Measurements from ENCODE around the gene CSH1.

DNA sequence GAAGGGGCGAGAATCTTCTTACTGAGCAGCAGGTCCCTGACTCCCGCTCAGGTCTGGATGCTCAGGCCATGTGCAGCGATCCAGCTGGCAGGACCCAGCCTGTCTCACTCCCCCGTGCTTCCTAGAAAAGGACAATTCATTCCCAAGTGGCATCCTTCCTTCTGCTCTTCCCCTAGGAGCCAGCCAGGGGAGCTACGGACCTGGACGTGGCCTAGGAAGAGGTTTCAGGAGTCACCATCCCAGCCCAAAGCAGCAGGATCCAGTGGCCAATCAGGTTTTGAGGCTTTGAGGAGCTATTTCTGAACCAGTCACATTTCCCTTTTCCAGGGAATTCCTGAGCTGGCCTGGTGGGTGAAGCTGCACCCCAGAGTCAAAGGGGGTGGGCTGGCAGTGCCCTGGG, 43.5 kb upstream of the CSH1 start:
- TF ChIP-seq, protein P1, sequence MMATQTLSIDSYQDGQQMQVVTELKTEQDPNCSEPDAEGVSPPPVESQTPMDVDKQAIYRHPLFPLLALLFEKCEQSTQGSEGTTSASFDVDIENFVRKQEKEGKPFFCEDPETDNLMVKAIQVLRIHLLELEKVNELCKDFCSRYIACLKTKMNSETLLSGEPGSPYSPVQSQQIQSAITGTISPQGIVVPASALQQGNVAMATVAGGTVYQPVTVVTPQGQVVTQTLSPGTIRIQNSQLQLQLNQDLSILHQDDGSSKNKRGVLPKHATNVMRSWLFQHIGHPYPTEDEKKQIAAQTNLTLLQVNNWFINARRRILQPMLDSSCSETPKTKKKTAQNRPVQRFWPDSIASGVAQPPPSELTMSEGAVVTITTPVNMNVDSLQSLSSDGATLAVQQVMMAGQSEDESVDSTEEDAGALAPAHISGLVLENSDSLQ (IDR thresholded peaks at IDR 0.05): no peak
- TF ChIP-seq SP1 (IDR thresholded peaks at IDR 0.05) (no peak), HDGF (IDR thresholded peaks at IDR 0.05; ENCODE audit: borderline replicate concordance) (no peak), ELF4 (IDR thresholded peaks at IDR 0.05) (no peak)
